Thoracic aorta (tissue), 2 donors: Measurements from ENCODE around the gene PCDH9. TPM values are rescaled to one million over a fixed set of nuclear protein-coding genes. Genes with fewer than 3 reads are reported as not detected.

Experiments used
- ATAC-seq: fragments of 150-250 bp; one replicate; pipeline ENCODE4 v1.8.0; 2017; ENCODE audit warnings: low read depth; ENCODE audit not compliant: insufficient number of reproducible peaks, low FRiP score
- DNase-seq: peaks from one replicate; pipeline ENCODE4 v3.0.0-alpha.2; 2020; ENCODE audit warnings: low spot score
- H3K27ac ChIP-seq, 2 donors: fragments of 200-600 bp; sonication (generic); 1 replicate in 1 of 2; 2 replicates in 1 of 2; pipeline ENCODE4 v1.5.1; 2016; ENCODE audit warnings: mild to moderate bottlenecking in 2 of 2, moderate library complexity in 2 of 2
- H3K27me3 ChIP-seq: fragments of 200-600 bp; sonication (generic); replicated peaks from 2 replicates; pipeline ENCODE4 v1.6.0; 2016; ENCODE audit warnings: mild to moderate bottlenecking; ENCODE audit not compliant: insufficient read depth
- H3K36me3 ChIP-seq: fragments of 200-600 bp; sonication (generic); one replicate; pipeline ENCODE4 v1.5.1; 2016
- H3K4me1 ChIP-seq, 2 donors: fragments of 200-600 bp; sonication (generic); 1 replicate in 1 of 2; 2 replicates in 1 of 2; pipeline versions ENCODE4 v1.5.1 to v1.6.0; 2016; ENCODE audit warnings: low read depth in 2 of 2, mild to moderate bottlenecking in 1 of 2; ENCODE audit not compliant: control insufficient read depth in 1 of 2
- H3K4me3 ChIP-seq: fragments of 200-600 bp; sonication (generic); 2 replicates; pipeline ENCODE4 v1.5.1; 2016; ENCODE audit warnings: mild to moderate bottlenecking
- H3K9me3 ChIP-seq: fragments of 200-600 bp; sonication (generic); 2 replicates; pipeline ENCODE4 v1.5.1; 2016
- total RNA-seq, 2 donors: library from RNA; depleted of rRNA; stranded (reverse); fragments of >200 nt; gene quantifications; one replicate each; pipeline versions ENCODE4 v1.1.0 to v1.2.3, GENCODE V29; 2016
- TF ChIP-seq, protein P1 (sequence below): fragments of 200-600 bp; sonication (generic); IDR thresholded peaks from one replicate; pipeline ENCODE4 v1.5.1; 2019; ENCODE audit warnings: antibody characterized with exemption

PCDH9 gene
- total RNA-seq, 2 donors from 2014 or later, result 12.3 to 15.3 TPM

GRCh38 chr13:66378894-66379293, 851.2 kb downstream of the PCDH9 start:
- H3K9me3 ChIP-seq, result no peaks in the 10 kb centered on the region
- no peaks in the 10 kb centered on the region for H3K36me3 ChIP-seq
- TF ChIP-seq, protein P1, sequence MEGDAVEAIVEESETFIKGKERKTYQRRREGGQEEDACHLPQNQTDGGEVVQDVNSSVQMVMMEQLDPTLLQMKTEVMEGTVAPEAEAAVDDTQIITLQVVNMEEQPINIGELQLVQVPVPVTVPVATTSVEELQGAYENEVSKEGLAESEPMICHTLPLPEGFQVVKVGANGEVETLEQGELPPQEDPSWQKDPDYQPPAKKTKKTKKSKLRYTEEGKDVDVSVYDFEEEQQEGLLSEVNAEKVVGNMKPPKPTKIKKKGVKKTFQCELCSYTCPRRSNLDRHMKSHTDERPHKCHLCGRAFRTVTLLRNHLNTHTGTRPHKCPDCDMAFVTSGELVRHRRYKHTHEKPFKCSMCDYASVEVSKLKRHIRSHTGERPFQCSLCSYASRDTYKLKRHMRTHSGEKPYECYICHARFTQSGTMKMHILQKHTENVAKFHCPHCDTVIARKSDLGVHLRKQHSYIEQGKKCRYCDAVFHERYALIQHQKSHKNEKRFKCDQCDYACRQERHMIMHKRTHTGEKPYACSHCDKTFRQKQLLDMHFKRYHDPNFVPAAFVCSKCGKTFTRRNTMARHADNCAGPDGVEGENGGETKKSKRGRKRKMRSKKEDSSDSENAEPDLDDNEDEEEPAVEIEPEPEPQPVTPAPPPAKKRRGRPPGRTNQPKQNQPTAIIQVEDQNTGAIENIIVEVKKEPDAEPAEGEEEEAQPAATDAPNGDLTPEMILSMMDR, result no peak
- H3K27me3 ChIP-seq, result no peaks in the 10 kb centered on the region
- no peak for ATAC-seq
- no peak overlapping the region for H3K27ac ChIP-seq
- no peak overlapping the region for H3K4me3 ChIP-seq
- H3K4me1 ChIP-seq, result no peaks in the 10 kb centered on the region
- DNase-seq, result no peak

GRCh38 chr13:66377569-66377968, 852.6 kb downstream of the PCDH9 start:
- Histone ChIP-seq H3K27ac (no peak overlapping the region), H3K4me1 (no peaks in the 10 kb centered on the region), H3K9me3 (no peaks in the 10 kb centered on the region), H3K4me3 (no peak overlapping the region), H3K27me3 (no peaks in the 10 kb centered on the region), H3K36me3 (no peaks in the 10 kb centered on the region)
- no peak for ATAC-seq
- no peak for DNase-seq
- TF ChIP-seq, protein P1, result no peak

- ATAC-seq (no peak), DNase-seq (no peak)
- no peaks in the 10 kb centered on the region for H3K36me3 ChIP-seq
Observed at GRCh38 chr13:66375756-66376155, 854.4 kb downstream of the PCDH9 start.

GRCh38 chr13:66369666-66370065, 860.5 kb downstream of the PCDH9 start:
- Histone ChIP-seq H3K4me3 (no peak overlapping the region), H3K36me3 (no peaks in the 10 kb centered on the region), H3K9me3 (no peaks in the 10 kb centered on the region), H3K27ac (no peak overlapping the region), H3K4me1 (no peaks in the 10 kb centered on the region), H3K27me3 (no peaks in the 10 kb centered on the region)
- no peak for ATAC-seq
- TF ChIP-seq, protein P1, result no peak
- no peak for DNase-seq

More at GRCh38 chr13:66375756-66376155, 854.4 kb downstream of the PCDH9 start:
- H3K9me3 ChIP-seq, result no peaks in the 10 kb centered on the region
- TF ChIP-seq, protein P1, result no peak
- H3K4me1 ChIP-seq, result no peaks in the 10 kb centered on the region
- H3K4me3 ChIP-seq, result no peak overlapping the region
- no peaks in the 10 kb centered on the region for H3K27me3 ChIP-seq
- H3K27ac ChIP-seq, result no peak overlapping the region

- TF ChIP-seq, protein P1, result no peak
- no peak for ATAC-seq
- no peaks in the 10 kb centered on the region for H3K27me3 ChIP-seq
- H3K9me3 ChIP-seq, result no peaks in the 10 kb centered on the region
- no peak for DNase-seq
- no peaks in the 10 kb centered on the region for H3K36me3 ChIP-seq
- no peak overlapping the region for H3K4me3 ChIP-seq
- no peaks in the 10 kb centered on the region for H3K4me1 ChIP-seq
- no peak overlapping the region for H3K27ac ChIP-seq
Observed at GRCh38 chr13:66367356-66367755, 862.8 kb downstream of the PCDH9 start.
